Liver (tissue), 9 donors: ENCODE data around the gene PDE6B. TPM values are rescaled to one million over a fixed set of nuclear protein-coding genes. Genes with fewer than 3 reads are reported as not detected.
"Not testable (repeated sequence)": the region's sequence is repeated elsewhere in the genome, so short reads cannot be mapped to it uniquely, and the experiment has no call there.

Source experiments
- DNase-seq: peaks from one replicate; pipeline ENCODE4 v3.0.0-alpha.2; 2017; ENCODE audit warnings: low spot score
- H3K27ac ChIP-seq, 2 donors: one replicate each; pipeline ENCODE4 v1.7.0; 2013; ENCODE audit warnings: inconsistent platforms in 2 of 2, low read length in 2 of 2, control low read depth in 1 of 2, low read depth in 1 of 2, mild to moderate bottlenecking in 1 of 2
- H3K27me3 ChIP-seq, 4 donors: one replicate each; pipeline versions ENCODE4 v1.6.1 to v1.7.0; 2013; ENCODE audit warnings: low read length in 3 of 4, inconsistent platforms in 1 of 4, mild to moderate bottlenecking in 1 of 4, moderate library complexity in 1 of 4; ENCODE audit not compliant: control insufficient read depth in 4 of 4, insufficient read depth in 4 of 4
- H3K36me3 ChIP-seq, 4 donors: one replicate each; pipeline versions ENCODE4 v1.6.1 to v1.7.0; 2013; ENCODE audit warnings: low read length in 3 of 4, mild to moderate bottlenecking in 3 of 4, low read depth in 1 of 4, moderate library complexity in 1 of 4; ENCODE audit not compliant: control insufficient read depth in 4 of 4, insufficient read depth in 3 of 4
- H3K4me1 ChIP-seq, 4 donors: one replicate each; pipeline versions ENCODE4 v1.6.1 to v1.7.0; 2013; ENCODE audit warnings: low read length in 3 of 4, mild to moderate bottlenecking in 3 of 4, moderate library complexity in 1 of 4; ENCODE audit not compliant: control insufficient read depth in 4 of 4, insufficient read depth in 4 of 4
- H3K4me3 ChIP-seq, 3 donors: one replicate each; pipeline versions ENCODE4 v1.6.1 to v1.7.0; 2013; ENCODE audit warnings: low read length in 3 of 3, control low read depth in 1 of 3, low read depth in 1 of 3, mild to moderate bottlenecking in 1 of 3
- H3K9ac ChIP-seq, 2 donors: one replicate each; pipeline ENCODE4 v1.7.0; 2013; ENCODE audit warnings: low read length in 2 of 2, mild to moderate bottlenecking in 2 of 2, moderate library complexity in 2 of 2, control low read depth in 1 of 2, low read depth in 1 of 2
- H3K9me3 ChIP-seq, 4 donors: one replicate each; pipeline versions ENCODE4 v1.6.1 to v1.7.0; 2013; ENCODE audit warnings: low read length in 3 of 4; ENCODE audit not compliant: control insufficient read depth in 4 of 4
- ATF3 ChIP-seq: IDR thresholded peaks from 2 replicates; pipeline ENCODE4 v1.6.1; 2016; ENCODE audit warnings: antibody characterized with exemption
- CTCF ChIP-seq: fragments of 150-350 bp; IDR thresholded peaks from 2 replicates; pipeline ENCODE4 v1.5.1; 2017; ENCODE audit warnings: improper control_type of control experiment, low read depth, low read length; ENCODE audit not compliant: missing input control
- EGR1 ChIP-seq, 2 donors: IDR thresholded peaks; 2 replicates each; pipeline ENCODE4 v1.6.1; 2016 to 2018; ENCODE audit warnings: antibody characterized with exemption in 2 of 2, low read depth in 2 of 2
- FOXA1 ChIP-seq: IDR thresholded peaks from 2 replicates; pipeline ENCODE4 v1.6.1; 2016; ENCODE audit warnings: antibody characterized with exemption
- FOXA2 ChIP-seq: IDR thresholded peaks from 2 replicates; pipeline ENCODE4 v1.6.1; 2016; ENCODE audit warnings: antibody characterized with exemption
- GABPA ChIP-seq, 2 donors: IDR thresholded peaks in 1 of 2; conservative IDR thresholded peaks in 1 of 2; 2 replicates each; pipeline ENCODE4 v1.6.1; 2016; ENCODE audit warnings: antibody characterized with exemption in 2 of 2, mild to moderate bottlenecking in 1 of 2, moderate library complexity in 1 of 2
- HNF4A ChIP-seq, 2 donors: conservative IDR thresholded peaks; 2 replicates each; pipeline ENCODE4 v1.6.1; 2016; ENCODE audit warnings: antibody characterized with exemption in 2 of 2, mild to moderate bottlenecking in 2 of 2
- HNF4G ChIP-seq: IDR thresholded peaks from 2 replicates; pipeline ENCODE4 v1.6.1; 2016; ENCODE audit warnings: antibody characterized with exemption
- JUND ChIP-seq, 2 donors: IDR thresholded peaks; 2 replicates each; pipeline ENCODE4 v1.6.1; 2016; ENCODE audit warnings: antibody characterized with exemption in 2 of 2
- MAX ChIP-seq: IDR thresholded peaks from 2 replicates; pipeline ENCODE4 v1.6.1; 2016; ENCODE audit warnings: antibody characterized with exemption
- NR2F2 ChIP-seq: IDR thresholded peaks from 2 replicates; pipeline ENCODE4 v1.6.1; 2016; ENCODE audit warnings: antibody characterized with exemption
- RAD21 ChIP-seq, 2 donors: IDR thresholded peaks; 2 replicates each; pipeline ENCODE4 v1.6.1; 2016; ENCODE audit warnings: antibody characterized with exemption in 2 of 2, mild to moderate bottlenecking in 2 of 2
- REST ChIP-seq: IDR thresholded peaks from 2 replicates; pipeline ENCODE4 v1.6.1; 2016; ENCODE audit warnings: antibody characterized with exemption, mild to moderate bottlenecking
- RXRA ChIP-seq, 2 donors: IDR thresholded peaks; 2 replicates each; pipeline ENCODE4 v1.6.1; 2017 to 2018; ENCODE audit warnings: antibody characterized with exemption in 2 of 2, mild to moderate bottlenecking in 1 of 2
- SP1 ChIP-seq: IDR thresholded peaks from 2 replicates; pipeline ENCODE4 v1.6.1; 2018; ENCODE audit warnings: antibody characterized with exemption, mild to moderate bottlenecking
- TAF1 ChIP-seq: conservative IDR thresholded peaks from 2 replicates; pipeline ENCODE4 v1.6.1; 2016; ENCODE audit warnings: antibody characterized with exemption, mild to moderate bottlenecking
- YY1 ChIP-seq: IDR thresholded peaks from 2 replicates; pipeline ENCODE4 v1.6.1; 2016; ENCODE audit warnings: antibody characterized with exemption, mild to moderate bottlenecking
- ZBTB33 ChIP-seq: IDR thresholded peaks from 2 replicates; pipeline ENCODE4 v1.6.1; 2016; ENCODE audit warnings: antibody characterized with exemption
- WGBS: extraction: QIAGEN DNeasy Blood & Tissue Kit; methylation state at CpG from one replicate; pipeline ENCODE4 v1.1.7; 2013; 5-methylcytosine and 5-hydroxymethylcytosine counted together
- polyA plus RNA-seq, 2 donors: library from polyadenylated mRNA; stranded (reverse) in 1 of 2; unstranded in 1 of 2; fragments of 200-250 nt in 1 of 2; fragments of >200 nt in 1 of 2; fragmentation: Nextera tagmentation in 1 of 2; extraction: Ambion mirVana in 1 of 2; gene quantifications; one replicate each; pipeline versions ENCODE4 v1.2.1 to v1.2.3, GENCODE V29; 2013 to 2015
- total RNA-seq, 2 donors: library from RNA; depleted of rRNA; stranded (reverse); fragments of >200 nt; gene quantifications; one replicate each; pipeline ENCODE4 v1.2.3, GENCODE V29; 2014
- donor health status: healthy.
- donor health status: healthy.
- donor health status: healthy.
- donor health status: healthy.
- donor health status: healthy.

The PDE6B gene
- total and polyA plus RNA-seq, 4 donors, result 0.28 to 7.3 (median 0.49) TPM

- 76% methylated on average over 32 of the region's 32 CpGs for WGBS
Observed at GRCh38 chr4:692771-693554, 67.6 kb downstream of the PDE6B start.

GRCh38 chr4:694341-694940, 69.1 kb downstream of the PDE6B start:
- not testable (repeated sequence) for DNase-seq, H3K4me1 ChIP-seq, H3K36me3 ChIP-seq, H3K27me3 ChIP-seq, H3K9ac ChIP-seq, H3K27ac ChIP-seq, H3K9me3 ChIP-seq, H3K4me3 ChIP-seq
- 86% methylated on average over 12 of the region's 12 CpGs for WGBS

More at GRCh38 chr4:692771-693554, 67.6 kb downstream of the PDE6B start:
- DNase-seq, result no peak
- H3K4me1 ChIP-seq, result peaks cover 4 to 11% (median 9%) of the 10 kb centered on the region in 4 donors
- no peaks in the 10 kb centered on the region for H3K36me3 ChIP-seq
- no peaks in the 10 kb centered on the region for H3K9me3 ChIP-seq
- no peak overlapping the region for H3K9ac ChIP-seq
- peak overlapping the region in 1 of 2 donors; percentile 35 for H3K27ac ChIP-seq
- no peak overlapping the region for H3K4me3 ChIP-seq
- no peak for TF ChIP-seq CTCF
- peak; percentile 89 for TF ChIP-seq FOXA2
- no peak for TF ChIP-seq RAD21 (IDR thresholded peaks at IDR 0.05)
- TF ChIP-seq RXRA (IDR thresholded peaks at IDR 0.05), result peak in 1 of 2 donors; percentile 60
- TF ChIP-seq JUND (IDR thresholded peaks at IDR 0.05), result no peak
- no peak for TF ChIP-seq SP1
- TF ChIP-seq HNF4A (conservative IDR thresholded peaks at IDR 0.05), result peak in 1 of 2 donors; percentile 57
- TF ChIP-seq NR2F2, result no peak
- TF ChIP-seq GABPA (IDR thresholded peaks at IDR 0.05 in 1 of 2, conservative IDR thresholded peaks at IDR 0.05 in 1 of 2), result no peak
- TF ChIP-seq TAF1, result no peak
- no peak for TF ChIP-seq YY1
- TF ChIP-seq FOXA1, result peak; percentile 87
- TF ChIP-seq MAX, result no peak
- TF ChIP-seq HNF4G, result no peak
- no peak for TF ChIP-seq ATF3
- TF ChIP-seq ZBTB33, result no peak
- TF ChIP-seq EGR1 (IDR thresholded peaks at IDR 0.05; ENCODE audit: low read depth in 2 of 2), result no peak
- TF ChIP-seq REST, result no peak
- no peaks in the 10 kb centered on the region for H3K27me3 ChIP-seq
